Astrocyte (in vitro differentiated cells and primary cell): Measurements from ENCODE around the gene FBP1.

Source experiments
- CTCF ChIP-seq: IDR thresholded peaks from 2 replicates; pipeline ENCODE4 v1.5.1; 2011; ENCODE audit warnings: low read depth, mild to moderate bottlenecking, inconsistent platforms, low read length, moderate library complexity; ENCODE audit not compliant: insufficient read depth
- EZH2 ChIP-seq: IDR thresholded peaks from 2 replicates; pipeline ENCODE4 v1.6.1; 2012; ENCODE audit warnings: mild to moderate bottlenecking, low read length, inconsistent platforms; ENCODE audit not compliant: insufficient read depth

DNA sequence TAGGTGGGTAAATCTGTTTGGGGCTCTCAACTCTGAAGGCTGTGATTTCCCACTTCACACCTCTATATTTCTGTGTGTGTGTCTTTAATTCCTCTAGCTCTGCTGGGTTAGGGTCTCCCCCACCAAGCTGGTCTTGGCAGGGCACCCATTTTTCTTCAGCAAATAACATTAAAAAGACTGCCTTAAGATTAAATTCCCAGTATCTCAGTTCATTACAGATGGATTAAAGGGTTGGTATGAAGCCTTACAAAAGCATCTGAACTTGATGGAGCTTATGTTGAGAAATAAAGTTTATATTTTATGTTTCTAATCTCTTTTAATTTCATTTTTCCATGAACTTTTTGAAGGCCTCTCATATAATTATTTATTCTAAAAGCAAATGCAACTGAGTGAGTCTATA lies 72.8 kb downstream of the FBP1 start:
- TF ChIP-seq CTCF (no peak), EZH2 (no peak)
